A673 (cell line): Measurements from ENCODE around the gene CCDC201. TPM values are rescaled to one million over a fixed set of nuclear protein-coding genes. Genes with fewer than 3 reads are reported as not detected.
A peak's percentile ranks its signal among the peaks of the same experiment; 100 is the strongest.

Source experiments
- BruUV-seq: library from RNA; stranded (reverse); fragments of 400-500 nt; replicated peaks from 2 replicates; lab custom pipeline; 2021; lab: Mats Ljungman, UMichigan
- CTCF ChIA-PET: fragments of 300-600 bp; sonication (Branson Sonifier 250); formaldehyde crosslinking; loops from one replicate; lab custom pipeline; 2022; ENCODE audit warnings: antibody characterized with exemption; lab: Charles Lee
- POLR2A ChIA-PET: fragments of 300-600 bp; sonication (Branson Sonifier 250); formaldehyde crosslinking; loops from one replicate; lab custom pipeline; 2022; ENCODE audit warnings: antibody characterized with exemption; ENCODE audit not compliant: low non-redundant PET; lab: Charles Lee
- DNase-seq: peaks from one replicate; pipeline ENCODE4 v3.0.0-alpha.2; 2015; ENCODE audit warnings: low spot score
- H3K27ac ChIP-seq: fragments of 200-600 bp; sonication (generic); 2 replicates; pipeline ENCODE4 v1.5.1; 2016; ENCODE audit warnings: mixed run types, low read depth, mild to moderate bottlenecking, mixed read lengths, antibody characterized with exemption, low read length; ENCODE audit not compliant: poor library complexity, severe bottlenecking
- H3K27me3 ChIP-seq: fragments of 200-600 bp; sonication (generic); replicated peaks from 2 replicates; pipeline ENCODE4 v1.6.1; 2017; ENCODE audit warnings: mixed run types, low read depth, mild to moderate bottlenecking, mixed read lengths, antibody characterized with exemption, low read length; ENCODE audit not compliant: insufficient read depth, poor library complexity
- H3K36me3 ChIP-seq: fragments of 200-600 bp; sonication (generic); 2 replicates; pipeline ENCODE4 v1.6.1; 2016; ENCODE audit warnings: mixed run types, mild to moderate bottlenecking, mixed read lengths, antibody characterized with exemption, low read length; ENCODE audit not compliant: insufficient read depth, poor library complexity, severe bottlenecking
- H3K4me1 ChIP-seq: fragments of 200-600 bp; sonication (generic); 2 replicates; pipeline ENCODE4 v1.6.1; 2017; ENCODE audit warnings: mixed run types, mild to moderate bottlenecking, mixed read lengths, antibody characterized with exemption, low read length; ENCODE audit not compliant: insufficient read depth, poor library complexity, severe bottlenecking
- H3K4me3 ChIP-seq: fragments of 200-600 bp; sonication (generic); 2 replicates; pipeline ENCODE4 v1.5.1; 2016; ENCODE audit warnings: low read depth, mixed run types, mild to moderate bottlenecking, mixed read lengths, low read length; ENCODE audit not compliant: poor library complexity, severe bottlenecking
- H3K9me3 ChIP-seq: fragments of 200-600 bp; sonication (generic); 2 replicates; pipeline ENCODE4 v1.6.1; 2016; ENCODE audit warnings: mixed run types, low read depth, mild to moderate bottlenecking, mixed read lengths, antibody characterized with exemption, low read length; ENCODE audit not compliant: poor library complexity, severe bottlenecking
- EZH2 ChIP-seq: fragments of 200-600 bp; sonication (generic); IDR thresholded peaks from 2 replicates; pipeline ENCODE4 v1.6.1; 2017; ENCODE audit warnings: borderline replicate concordance, low read depth, mild to moderate bottlenecking, mixed read lengths, antibody characterized with exemption, low read length; ENCODE audit not compliant: poor library complexity, severe bottlenecking
- intact Hi-C: fragments of 100-400 bp; cut with micrococcal nuclease; formaldehyde crosslinking; loops from one replicate; pipeline ENCODE4 v1.10.0; 2022; ENCODE audit not compliant: unreplicated experiment
- total RNA-seq: library from RNA; stranded (reverse); gene quantifications from 2 replicates; pipeline ENCODE4 v1.2.3, GENCODE V29; 2021
- TF ChIP-seq, protein P1 (sequence below): fragments of 300-800, 200-600 bp; sonication (generic); conservative IDR thresholded peaks from 2 replicates; pipeline ENCODE4 v1.5.1; 2017; ENCODE audit warnings: low read depth, mild to moderate bottlenecking, antibody characterized with exemption, low read length, moderate library complexity, mixed read lengths

CCDC201 gene
- total RNA-seq, 1 experiment from 2014 or later: not detected

DNA sequence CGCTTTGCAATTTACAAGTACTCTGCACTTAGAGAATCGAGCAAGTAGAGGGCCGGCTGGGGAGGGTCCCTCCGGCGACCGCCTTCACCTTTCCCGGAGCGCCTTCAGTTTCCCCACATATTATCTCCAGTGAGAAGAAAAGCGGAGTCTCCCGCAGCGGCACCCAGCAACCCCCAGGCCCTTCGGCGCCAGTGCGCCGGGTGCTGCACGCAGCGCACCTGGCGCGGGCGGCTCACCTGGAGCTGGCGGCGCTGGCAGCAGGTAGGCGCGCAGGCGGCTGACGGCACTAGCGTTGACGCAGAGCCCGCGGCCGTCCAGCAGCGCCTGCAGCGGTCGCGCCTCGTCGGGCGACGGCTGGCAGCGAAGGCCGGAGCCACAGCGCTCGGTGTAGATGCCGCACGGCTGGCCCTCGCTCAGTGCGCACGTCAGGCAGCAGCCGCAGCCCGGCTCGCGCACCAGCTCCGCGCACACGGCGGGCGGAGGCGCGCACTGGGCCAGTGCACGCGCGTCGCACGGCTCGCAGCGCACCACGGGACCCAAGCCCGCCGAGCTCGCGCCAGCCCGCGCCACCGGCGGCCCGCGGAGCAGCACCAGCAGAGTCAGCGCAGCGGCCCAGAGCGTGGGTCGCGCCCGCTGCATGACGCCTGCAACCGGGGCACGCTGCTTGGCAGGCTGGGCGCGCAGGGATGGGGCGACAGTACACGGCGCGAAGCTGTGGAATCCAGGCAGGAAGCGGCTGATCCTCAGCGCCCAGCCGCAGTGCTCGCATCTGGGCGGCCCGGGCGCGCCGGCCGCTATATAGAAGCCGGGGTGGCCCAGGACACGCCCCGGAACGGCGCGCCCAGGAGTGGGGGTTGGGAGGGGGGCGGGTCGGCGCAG, 47.9 kb upstream of the CCDC201 start, which contains the start of gene IGFBP3:
IGFBP3 (minus strand) TSS at position 771 of the 879 bp plus-strand sequence; CDS start at position 639, 132 bp downstream.
- no TSS peak for BruUV-seq
- H3K4me1 ChIP-seq: peaks cover 5% of the 10 kb centered on the region
- peaks cover 89% of the 10 kb centered on the region for H3K27me3 ChIP-seq
- peak; percentile 35 for DNase-seq
- H3K4me3 ChIP-seq: peak within 1 kb of the TSS; percentile 13
- no peaks in the 10 kb centered on the region for H3K36me3 ChIP-seq
- no peaks in the 10 kb centered on the region for H3K9me3 ChIP-seq
- ChIA-PET CTCF (interaction anchor here (0.6 kb wide), 1 partner anchor 1282 kb away, joined by 13 read pairs; no protein-coding TSS in a partner anchor), POLR2A (no interaction called here)
- intact Hi-C loops: loop anchor here (5.0 to 10.0 kb wide), 3 partner anchors 432 to 1334 kb away; no protein-coding TSS in a partner anchor
- H3K27ac ChIP-seq: no peak within 1 kb of the TSS
- TF ChIP-seq, protein P1, sequence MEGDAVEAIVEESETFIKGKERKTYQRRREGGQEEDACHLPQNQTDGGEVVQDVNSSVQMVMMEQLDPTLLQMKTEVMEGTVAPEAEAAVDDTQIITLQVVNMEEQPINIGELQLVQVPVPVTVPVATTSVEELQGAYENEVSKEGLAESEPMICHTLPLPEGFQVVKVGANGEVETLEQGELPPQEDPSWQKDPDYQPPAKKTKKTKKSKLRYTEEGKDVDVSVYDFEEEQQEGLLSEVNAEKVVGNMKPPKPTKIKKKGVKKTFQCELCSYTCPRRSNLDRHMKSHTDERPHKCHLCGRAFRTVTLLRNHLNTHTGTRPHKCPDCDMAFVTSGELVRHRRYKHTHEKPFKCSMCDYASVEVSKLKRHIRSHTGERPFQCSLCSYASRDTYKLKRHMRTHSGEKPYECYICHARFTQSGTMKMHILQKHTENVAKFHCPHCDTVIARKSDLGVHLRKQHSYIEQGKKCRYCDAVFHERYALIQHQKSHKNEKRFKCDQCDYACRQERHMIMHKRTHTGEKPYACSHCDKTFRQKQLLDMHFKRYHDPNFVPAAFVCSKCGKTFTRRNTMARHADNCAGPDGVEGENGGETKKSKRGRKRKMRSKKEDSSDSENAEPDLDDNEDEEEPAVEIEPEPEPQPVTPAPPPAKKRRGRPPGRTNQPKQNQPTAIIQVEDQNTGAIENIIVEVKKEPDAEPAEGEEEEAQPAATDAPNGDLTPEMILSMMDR: no peak
- peak; percentile 91 for TF ChIP-seq EZH2

DNA sequence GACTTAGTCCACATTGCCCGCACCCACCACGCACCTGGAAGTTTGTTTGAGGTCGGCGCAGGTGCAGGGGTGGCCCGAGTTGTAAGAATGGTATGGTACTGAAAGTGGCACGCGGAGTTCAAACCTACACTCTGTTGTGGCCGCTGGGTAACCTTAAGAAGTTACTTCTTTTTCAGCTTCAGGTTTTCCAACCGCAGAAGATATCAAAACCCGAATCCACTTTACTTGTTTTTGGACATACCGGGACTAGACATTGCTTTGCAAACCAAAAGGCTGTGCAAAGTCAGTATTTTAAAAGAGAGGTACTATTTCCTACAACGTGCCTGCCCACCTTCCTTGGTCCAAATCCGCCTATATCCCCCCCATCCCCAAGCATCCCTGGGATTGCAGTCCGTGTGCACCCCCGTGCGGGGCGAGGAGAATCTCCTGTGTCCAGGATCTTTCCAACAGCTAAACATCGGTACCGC, 47.1 kb upstream of the CCDC201 start:
- ChIA-PET CTCF (no interaction called here), POLR2A (no interaction called here)
- no peaks in the 10 kb centered on the region for H3K9me3 ChIP-seq
- H3K4me1 ChIP-seq: peaks cover 5% of the 10 kb centered on the region
- H3K36me3 ChIP-seq: no peaks in the 10 kb centered on the region
- no peak overlapping the region for H3K4me3 ChIP-seq
- H3K27ac ChIP-seq: no peak overlapping the region
- TF ChIP-seq EZH2: no peak
- TF ChIP-seq, protein P1: no peak
- intact Hi-C loops: loop anchor here (5.0 to 10.0 kb wide), 4 partner anchors 432 to 1905 kb away; no protein-coding TSS in a partner anchor
- no TSS peak for BruUV-seq
- H3K27me3 ChIP-seq: peaks cover 87% of the 10 kb centered on the region
- DNase-seq: no peak

DNA sequence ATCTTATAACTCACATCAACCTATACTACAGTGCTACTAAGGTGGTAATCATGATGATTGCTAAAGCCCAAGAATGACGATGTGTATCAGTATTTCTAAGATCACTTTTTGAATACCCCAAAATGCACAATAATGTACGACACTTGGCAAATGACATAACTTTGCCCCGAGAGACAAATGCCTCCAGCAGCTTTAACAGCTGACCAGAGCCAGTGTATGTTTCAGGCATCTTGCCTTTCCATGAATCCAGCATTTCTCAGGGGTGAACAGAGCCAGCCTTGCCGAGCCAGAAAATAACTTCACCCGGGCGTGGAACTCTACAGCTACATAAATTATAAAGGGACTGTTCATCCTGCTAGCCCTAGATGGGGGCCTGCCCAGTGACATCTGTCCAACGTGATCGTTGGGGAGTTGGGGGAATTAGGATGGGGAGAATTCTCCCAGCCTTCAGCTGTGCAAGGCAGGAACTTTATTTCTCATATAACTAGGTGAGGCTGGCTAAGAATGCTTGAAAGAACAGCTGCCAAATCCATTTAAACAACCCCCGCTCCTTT, 46.4 kb upstream of the CCDC201 start:
- Histone ChIP-seq H3K4me3 (no peak overlapping the region), H3K4me1 (peaks cover 5% of the 10 kb centered on the region), H3K36me3 (no peaks in the 10 kb centered on the region), H3K27me3 (peaks cover 85% of the 10 kb centered on the region), H3K27ac (no peak overlapping the region), H3K9me3 (no peaks in the 10 kb centered on the region)
- ChIA-PET POLR2A (no interaction called here), CTCF (no interaction called here)
- no TSS peak for BruUV-seq
- intact Hi-C loops: loop anchor here (10.0 kb wide), 1 partner anchor 1905 kb away; no protein-coding TSS in a partner anchor
- no peak for DNase-seq
- TF ChIP-seq, protein P1: no peak
- no peak for TF ChIP-seq EZH2
